LoVo (cell line): ENCODE measurements around the gene SPP1.

Experiments
- DNase-seq: peaks from one replicate; pipeline ENCODE4 v3.0.0-alpha.2; 2016; ENCODE audit warnings: low spot score

The SPP1 gene

GRCh38 chr4:87953826-87954225 lies 21.7 kb upstream of the SPP1 start:
- no peak for DNase-seq

- DNase-seq: no peak
These were observed 19.0 kb upstream of the SPP1 start for GRCh38 chr4:87956501-87956900.

- no peak for DNase-seq
These were observed 18.5 kb upstream of the SPP1 start for GRCh38 chr4:87957061-87957460.

GRCh38 chr4:87961993-87962392 lies 13.5 kb upstream of the SPP1 start:
- peak; percentile 41 for DNase-seq

- no peak for DNase-seq
These were observed 12.9 kb upstream of the SPP1 start for GRCh38 chr4:87962398-87963146.

GRCh38 chr4:87965501-87965975 lies 10.0 kb upstream of the SPP1 start:
- no peak for DNase-seq

GRCh38 chr4:87966095-87966496 lies 9.4 kb upstream of the SPP1 start:
- DNase-seq: no peak

- no peak for DNase-seq
These were observed 8.3 kb upstream of the SPP1 start for GRCh38 chr4:87967193-87967592.

- DNase-seq: no peak
These were observed 5.4 kb upstream of the SPP1 start for GRCh38 chr4:87970121-87970520.

- no peak for DNase-seq
These were observed 3.6 kb upstream of the SPP1 start for GRCh38 chr4:87971866-87972265.

- DNase-seq: peak; percentile 64
These were observed 2.0 kb upstream of the SPP1 start for GRCh38 chr4:87973283-87974169.

- DNase-seq: no peak
These were observed 555 bp upstream of the SPP1 start for GRCh38 chr4:87974856-87975462.

- no peak for DNase-seq
These were observed 2.2 kb downstream of the SPP1 start for GRCh38 chr4:87977521-87978278.

- DNase-seq: no peak
These were observed 3.2 kb downstream of the SPP1 start for GRCh38 chr4:87978681-87979080.

- DNase-seq: no peak
These were observed 4.3 kb downstream of the SPP1 start for GRCh38 chr4:87979810-87980209.

GRCh38 chr4:87981486-87981885 lies 6.0 kb downstream of the SPP1 start:
- DNase-seq: no peak

- no peak for DNase-seq
These were observed 6.5 kb downstream of the SPP1 start for GRCh38 chr4:87982036-87982435.

- DNase-seq: no peak
These were observed 7.0 kb downstream of the SPP1 start for GRCh38 chr4:87982446-87983010.

- DNase-seq: no peak
These were observed 8.5 kb downstream of the SPP1 start for GRCh38 chr4:87983996-87984395.

GRCh38 chr4:87985097-87985886 lies 9.8 kb downstream of the SPP1 start:
- peak; percentile 37 for DNase-seq

GRCh38 chr4:87985887-87986200 lies 10.3 kb downstream of the SPP1 start:
- DNase-seq: no peak
